ENCODE results near the gene HOXA3. TPM values are rescaled to one million over a fixed set of nuclear protein-coding genes. Genes with fewer than 3 reads are reported as not detected.

Gene HOXA3
- total RNA-seq, 4 donors from 2014 or later = 3.4 to 3.9 (median 3.6) TPM

DNA sequence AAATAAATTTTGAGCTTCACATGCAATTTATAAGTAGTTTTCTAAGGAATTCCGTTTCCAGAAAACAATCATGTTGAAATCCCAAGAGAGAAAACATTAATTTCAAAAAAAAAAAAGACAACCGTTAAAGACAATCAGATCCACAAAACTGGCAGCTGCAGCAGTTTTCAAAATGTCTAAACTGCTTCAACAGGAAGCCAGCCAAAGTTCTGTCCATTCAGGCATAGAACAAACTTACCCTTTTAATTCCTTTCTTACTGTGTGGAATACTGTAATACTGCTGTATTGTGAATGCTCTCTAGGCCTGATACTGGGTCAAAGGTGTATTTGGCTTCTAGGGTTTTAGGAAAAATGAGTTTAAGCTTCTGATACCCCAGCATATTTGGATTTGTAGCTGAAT lies 88.2 kb downstream of the HOXA3 start:
- TF ChIP-seq, protein P1, sequence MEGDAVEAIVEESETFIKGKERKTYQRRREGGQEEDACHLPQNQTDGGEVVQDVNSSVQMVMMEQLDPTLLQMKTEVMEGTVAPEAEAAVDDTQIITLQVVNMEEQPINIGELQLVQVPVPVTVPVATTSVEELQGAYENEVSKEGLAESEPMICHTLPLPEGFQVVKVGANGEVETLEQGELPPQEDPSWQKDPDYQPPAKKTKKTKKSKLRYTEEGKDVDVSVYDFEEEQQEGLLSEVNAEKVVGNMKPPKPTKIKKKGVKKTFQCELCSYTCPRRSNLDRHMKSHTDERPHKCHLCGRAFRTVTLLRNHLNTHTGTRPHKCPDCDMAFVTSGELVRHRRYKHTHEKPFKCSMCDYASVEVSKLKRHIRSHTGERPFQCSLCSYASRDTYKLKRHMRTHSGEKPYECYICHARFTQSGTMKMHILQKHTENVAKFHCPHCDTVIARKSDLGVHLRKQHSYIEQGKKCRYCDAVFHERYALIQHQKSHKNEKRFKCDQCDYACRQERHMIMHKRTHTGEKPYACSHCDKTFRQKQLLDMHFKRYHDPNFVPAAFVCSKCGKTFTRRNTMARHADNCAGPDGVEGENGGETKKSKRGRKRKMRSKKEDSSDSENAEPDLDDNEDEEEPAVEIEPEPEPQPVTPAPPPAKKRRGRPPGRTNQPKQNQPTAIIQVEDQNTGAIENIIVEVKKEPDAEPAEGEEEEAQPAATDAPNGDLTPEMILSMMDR (IDR thresholded peaks at IDR 0.05; ENCODE audit: low read depth) = no peak

DNA sequence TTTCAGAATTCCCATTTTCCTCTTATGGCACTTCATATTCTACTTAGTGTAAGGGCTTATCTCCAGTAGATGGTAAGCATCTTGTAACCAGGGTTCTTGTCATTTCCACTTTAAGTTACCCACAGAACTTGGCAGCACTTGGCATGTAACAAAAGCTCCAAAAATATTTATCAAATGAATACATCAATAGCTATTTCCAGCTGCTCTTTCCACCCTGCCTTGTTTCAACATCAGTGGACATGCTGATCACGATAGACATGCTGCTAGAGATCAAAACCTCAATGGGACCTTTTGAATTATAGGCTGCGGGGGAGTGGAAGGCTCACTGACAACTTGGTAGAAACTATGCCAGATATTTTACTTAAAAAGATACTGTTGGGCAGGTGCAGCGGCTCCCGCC lies 89.4 kb downstream of the HOXA3 start:
- TF ChIP-seq, protein P1 (IDR thresholded peaks at IDR 0.05; ENCODE audit: low read depth) = no peak

Small RNA genes within 50 kb of the gene (small RNA-seq; reads per million reads assigned to genes)
- gene AC004080.5 (not detected), gene RF01977 (not detected), gene RF02140 (not detected), gene RF02141 (not detected)

Other genes starting within 250 kb of the HOXA3 start
- 1 to 10 TPM in 1 of 4 donors, under 1 TPM in 3; 0.33 to 1.5 (median 0.60) TPM for gene HOXA1, start 56.6 kb downstream of the HOXA3 start, total RNA-seq
- gene HOXA2, start 49.9 kb downstream of the HOXA3 start, total RNA-seq = 1 to 10 TPM in 1 of 4 donors, under 1 TPM in 2, not detected in 1; 0.51 to 1.7 (median 0.88) TPM
- 1 to 10 TPM in 3 of 4 donors, not detected in 1; 1.2 to 2.4 (median 1.5) TPM for gene HOXA4, start 21.8 kb downstream of the HOXA3 start, total RNA-seq
- 1 to 10 TPM; 2.9 to 6.4 (median 4.7) TPM for gene HOXA5, start 8.9 kb downstream of the HOXA3 start, total RNA-seq
- gene HOXA6, start 4.8 kb downstream of the HOXA3 start, total RNA-seq = 1 to 10 TPM; 1.3 to 5.3 (median 2.8) TPM
- 1 to 10 TPM; 2.8 to 4.3 (median 3.6) TPM for gene HOXA7, start 4.1 kb upstream of the HOXA3 start, total RNA-seq
- 10 to 100 TPM in 1 of 4 donors, 1 to 10 TPM in 3; 5.4 to 10.9 (median 9.0) TPM for gene HOXA9, start 13.0 kb upstream of the HOXA3 start, total RNA-seq
- 10 to 100 TPM; 17.3 to 22.6 (median 20.9) TPM for gene HOXA10, start 21.7 kb upstream of the HOXA3 start, total RNA-seq
- gene HOXA11, start 32.6 kb upstream of the HOXA3 start, total RNA-seq = 1 to 10 TPM; 1.8 to 4.1 (median 1.9) TPM
- under 1 TPM in 3 of 4 donors, not detected in 1; 0.44 to 0.68 (median 0.65) TPM for gene HOXA13, start 47.5 kb upstream of the HOXA3 start, total RNA-seq
- not detected for gene EVX1, start 90.2 kb upstream of the HOXA3 start, total RNA-seq

Data from subcutaneous adipose tissue (tissue), 4 donors.